ENCODE data around the gene PRKCZ. TPM values are rescaled to one million over a fixed set of nuclear protein-coding genes. Genes with fewer than 3 reads are reported as not detected.

Gene PRKCZ
- total RNA-seq, 1 donor from 2014 or later: 17.9 TPM

DNA sequence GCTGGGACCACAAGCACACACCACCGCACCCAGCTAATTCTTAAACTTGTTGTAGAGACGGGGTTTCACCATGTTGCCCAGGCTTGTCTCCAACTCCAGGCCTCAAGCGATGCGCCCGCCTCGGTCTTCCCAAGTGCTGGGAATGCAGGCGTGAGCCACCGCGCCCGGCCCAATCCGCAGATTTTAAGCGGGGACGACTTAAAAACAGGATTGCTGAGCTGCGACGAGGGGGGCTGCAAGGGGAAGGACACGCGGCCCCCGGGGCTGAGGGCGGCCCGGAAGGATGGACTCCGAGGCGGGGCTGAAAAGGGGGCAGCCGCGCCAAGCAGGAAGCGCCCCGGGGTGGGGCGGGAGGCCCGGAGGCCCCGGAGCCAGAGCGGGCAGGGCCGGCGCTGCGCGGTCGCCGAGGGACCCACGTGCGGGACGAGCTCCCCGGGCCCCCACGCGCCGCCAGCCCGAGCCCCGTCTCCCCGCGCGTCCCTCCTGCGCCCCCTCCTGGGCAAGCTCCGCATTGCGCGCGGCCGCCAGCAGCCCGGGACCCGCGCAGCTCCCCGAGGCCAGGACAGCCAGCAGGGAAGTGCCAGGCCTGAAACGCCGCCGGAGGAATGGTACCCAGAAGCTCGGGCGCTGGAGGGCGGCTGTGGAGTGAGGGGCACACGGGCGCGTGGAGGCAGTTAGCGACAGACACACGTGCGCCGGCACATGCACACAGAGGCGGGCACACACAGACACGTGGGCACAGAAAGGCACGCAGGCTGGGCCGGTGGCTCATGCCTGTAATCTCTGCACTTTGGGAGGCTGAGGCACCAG, 5.5 kb upstream of the PRKCZ start:
- no peaks in the 10 kb centered on the region for H3K9me3 ChIP-seq
- intact Hi-C loops (cut with DNase I): loop anchor here (5.0 kb wide), 2 partner anchors 82 to 97 kb away; no protein-coding TSS in a partner anchor
- TF ChIP-seq, protein P1, sequence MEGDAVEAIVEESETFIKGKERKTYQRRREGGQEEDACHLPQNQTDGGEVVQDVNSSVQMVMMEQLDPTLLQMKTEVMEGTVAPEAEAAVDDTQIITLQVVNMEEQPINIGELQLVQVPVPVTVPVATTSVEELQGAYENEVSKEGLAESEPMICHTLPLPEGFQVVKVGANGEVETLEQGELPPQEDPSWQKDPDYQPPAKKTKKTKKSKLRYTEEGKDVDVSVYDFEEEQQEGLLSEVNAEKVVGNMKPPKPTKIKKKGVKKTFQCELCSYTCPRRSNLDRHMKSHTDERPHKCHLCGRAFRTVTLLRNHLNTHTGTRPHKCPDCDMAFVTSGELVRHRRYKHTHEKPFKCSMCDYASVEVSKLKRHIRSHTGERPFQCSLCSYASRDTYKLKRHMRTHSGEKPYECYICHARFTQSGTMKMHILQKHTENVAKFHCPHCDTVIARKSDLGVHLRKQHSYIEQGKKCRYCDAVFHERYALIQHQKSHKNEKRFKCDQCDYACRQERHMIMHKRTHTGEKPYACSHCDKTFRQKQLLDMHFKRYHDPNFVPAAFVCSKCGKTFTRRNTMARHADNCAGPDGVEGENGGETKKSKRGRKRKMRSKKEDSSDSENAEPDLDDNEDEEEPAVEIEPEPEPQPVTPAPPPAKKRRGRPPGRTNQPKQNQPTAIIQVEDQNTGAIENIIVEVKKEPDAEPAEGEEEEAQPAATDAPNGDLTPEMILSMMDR (IDR thresholded peaks at IDR 0.05): peak; percentile 75 to 80 (median 80)
- TF ChIP-seq POLR2AphosphoS5 (IDR thresholded peaks at IDR 0.05; ENCODE audit: insufficient read depth in 1 of 2, low read depth in 1 of 2): no peak
- peak overlapping the region; percentile 66 for H3K27ac ChIP-seq
- DNase-seq (ENCODE audit: extremely low spot score in 2 of 2): no peak
- H3K4me3 ChIP-seq: peak overlapping the region; percentile 32 to 54
- H3K4me1 ChIP-seq: peaks cover 26% of the 10 kb centered on the region
- no peaks in the 10 kb centered on the region for H3K36me3 ChIP-seq
- H3K27me3 ChIP-seq: no peaks in the 10 kb centered on the region

DNA sequence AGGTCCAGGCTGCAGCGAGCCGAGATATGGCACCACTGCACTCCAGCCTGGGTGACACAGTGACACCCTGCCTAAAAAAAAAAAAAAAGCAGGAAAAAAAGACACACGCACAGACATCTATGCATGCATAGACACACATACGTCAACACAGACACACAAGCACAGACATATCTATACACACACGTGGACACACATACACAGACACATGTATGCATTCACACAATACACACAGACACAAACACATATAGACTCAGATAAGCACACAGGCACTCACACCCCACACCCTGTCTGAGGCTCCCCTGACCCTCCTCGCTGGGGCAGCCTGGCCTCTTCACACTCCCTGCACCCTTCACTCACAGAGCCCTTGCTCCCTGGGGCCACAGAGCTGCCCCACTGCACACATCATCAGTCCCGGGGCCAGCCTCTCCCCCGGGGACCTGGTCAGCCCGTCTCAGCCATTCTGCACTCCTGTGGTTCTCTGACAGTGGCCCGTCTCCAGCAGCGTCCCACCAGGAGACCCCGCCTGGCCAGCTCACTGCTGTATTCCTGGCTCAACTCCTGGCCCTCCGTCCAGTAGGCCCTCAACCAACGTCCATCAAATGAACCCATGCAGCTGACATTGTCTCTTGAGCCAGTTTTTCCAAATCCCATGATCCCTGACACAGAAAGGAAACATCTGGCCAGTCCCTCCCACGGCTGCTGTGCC, 4.6 kb upstream of the PRKCZ start:
- H3K4me1 ChIP-seq: peaks cover 30% of the 10 kb centered on the region
- H3K27ac ChIP-seq: peak overlapping the region; percentile 59
- no peak overlapping the region for H3K4me3 ChIP-seq
- H3K36me3 ChIP-seq: no peaks in the 10 kb centered on the region
- DNase-seq (ENCODE audit: extremely low spot score in 2 of 2): no peak
- no peaks in the 10 kb centered on the region for H3K9me3 ChIP-seq
- TF ChIP-seq, protein P1 (IDR thresholded peaks at IDR 0.05): no peak
- TF ChIP-seq POLR2A (IDR thresholded peaks at IDR 0.05) (no peak), POLR2AphosphoS5 (IDR thresholded peaks at IDR 0.05; ENCODE audit: insufficient read depth in 1 of 2, low read depth in 1 of 2) (peak in 1 of 2 donors; percentile 40)
- H3K27me3 ChIP-seq: no peaks in the 10 kb centered on the region
- intact Hi-C loops (cut with DNase I): loop anchor here (5.0 kb wide), 1 partner anchor 83 kb away; no protein-coding TSS in a partner anchor

DNA sequence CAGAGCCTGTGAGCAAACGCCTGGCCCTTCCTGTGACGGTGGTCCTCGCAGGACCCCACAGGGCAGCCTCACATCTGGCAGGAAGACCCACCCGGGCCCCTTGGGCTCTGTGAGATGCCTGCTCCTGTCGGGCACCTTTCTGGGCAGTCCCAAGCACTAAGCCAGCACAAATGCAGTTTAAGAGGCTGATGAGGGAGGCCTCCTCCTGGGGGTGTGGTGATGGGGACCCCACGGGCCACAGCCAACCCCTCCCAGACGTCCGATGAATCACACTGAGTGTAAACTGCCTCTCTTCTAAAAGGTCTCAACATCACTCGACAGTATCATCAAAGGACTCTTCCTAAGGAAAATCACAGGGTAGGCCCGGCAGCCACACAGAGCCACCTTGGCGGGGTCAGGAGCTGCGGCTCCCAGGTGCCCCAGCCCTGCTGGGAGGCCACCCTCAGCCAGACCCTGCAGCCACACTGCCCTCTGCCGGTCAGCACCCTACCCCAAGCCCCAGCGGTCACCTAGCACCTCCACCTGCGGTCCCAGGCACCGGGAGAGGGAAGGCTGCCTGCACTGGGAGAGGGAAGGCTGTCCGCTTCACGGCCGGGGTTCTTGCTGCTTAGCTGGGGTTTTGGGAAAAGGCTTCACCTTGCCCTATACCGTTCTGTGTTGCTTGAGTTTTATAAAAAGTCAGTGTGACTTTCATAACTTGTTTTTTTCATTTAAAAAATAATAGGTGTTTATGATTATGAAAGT, 3.9 kb upstream of the PRKCZ start:
- no peak for DNase-seq (ENCODE audit: extremely low spot score in 2 of 2)
- Histone ChIP-seq H3K27ac (peak overlapping the region; percentile 59), H3K4me3 (no peak overlapping the region), H3K4me1 (peaks cover 37% of the 10 kb centered on the region), H3K27me3 (no peaks in the 10 kb centered on the region), H3K9me3 (no peaks in the 10 kb centered on the region), H3K36me3 (no peaks in the 10 kb centered on the region)
- intact Hi-C loops (cut with DNase I): loop anchor here (5.0 kb wide), 1 partner anchor 84 kb away; no protein-coding TSS in a partner anchor
- TF ChIP-seq POLR2A (IDR thresholded peaks at IDR 0.05) (no peak), POLR2AphosphoS5 (IDR thresholded peaks at IDR 0.05; ENCODE audit: insufficient read depth in 1 of 2, low read depth in 1 of 2) (peak in 1 of 2 donors; percentile 21)
- TF ChIP-seq, protein P1 (IDR thresholded peaks at IDR 0.05): peak in 1 of 3 experiments; percentile 45

DNA sequence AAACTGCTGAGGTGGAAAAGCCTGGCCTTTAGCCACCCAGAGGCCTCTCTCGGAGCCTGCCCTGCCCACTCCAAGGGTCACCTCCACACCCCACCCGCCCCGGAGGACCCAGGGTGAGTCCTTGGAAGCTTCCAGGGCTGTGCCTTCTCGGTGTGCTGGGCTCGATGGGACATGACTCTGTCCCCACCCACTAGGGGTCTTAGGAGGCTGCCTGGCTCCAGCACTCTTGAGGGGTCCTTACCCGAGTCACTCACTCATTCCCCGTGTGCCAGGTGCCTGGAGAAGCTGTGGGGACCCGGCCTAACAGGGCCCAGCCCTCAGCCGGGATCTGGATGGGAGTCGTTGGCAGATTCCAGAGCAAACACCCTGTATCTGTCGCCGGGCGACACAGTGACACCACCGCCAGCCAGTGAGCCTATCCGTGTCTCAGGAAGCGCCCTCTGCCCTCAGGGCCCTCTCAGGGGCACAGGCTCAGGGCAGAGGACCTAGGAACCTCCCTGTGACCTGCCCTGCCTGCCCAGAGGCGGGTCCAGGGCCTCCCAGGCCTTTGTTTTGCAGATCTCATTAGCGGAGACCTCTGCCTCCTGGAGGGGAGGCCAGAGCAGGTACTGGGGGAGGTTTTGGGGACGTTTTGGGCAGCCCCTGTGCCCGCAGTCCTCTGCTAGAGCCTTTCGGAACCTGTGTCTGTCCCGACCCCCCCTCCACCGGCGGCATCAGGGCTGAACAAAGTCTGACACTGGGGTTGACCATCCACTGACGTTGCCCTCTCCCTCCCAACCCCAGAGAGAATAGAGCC, 3.1 kb upstream of the PRKCZ start:
- Histone ChIP-seq H3K9me3 (no peaks in the 10 kb centered on the region), H3K27ac (peak overlapping the region; percentile 12), H3K36me3 (no peaks in the 10 kb centered on the region), H3K4me1 (peaks cover 44% of the 10 kb centered on the region), H3K27me3 (no peaks in the 10 kb centered on the region), H3K4me3 (no peak overlapping the region)
- intact Hi-C loops (cut with DNase I): loop anchor here (5.0 kb wide), 1 partner anchor 85 kb away; no protein-coding TSS in a partner anchor
- TF ChIP-seq POLR2AphosphoS5 (IDR thresholded peaks at IDR 0.05; ENCODE audit: insufficient read depth in 1 of 2, low read depth in 1 of 2) (no peak), POLR2A (IDR thresholded peaks at IDR 0.05) (no peak)
- TF ChIP-seq, protein P1 (IDR thresholded peaks at IDR 0.05): no peak
- no peak for DNase-seq (ENCODE audit: extremely low spot score in 2 of 2)

All from vagina (tissue), 2 donors.